HCT116 (cell line): Measurements from ENCODE around the gene CHD2. TPM values are rescaled to one million over a fixed set of nuclear protein-coding genes. Genes with fewer than 3 reads are reported as not detected.

ENCODE experiments used
- ATAC-seq: fragments of 200-7000 bp; cut with Tn5 transposase; 2 replicates; pipeline ENCODE4 v1.9.1; 2020; ENCODE audit warnings: mild to moderate bottlenecking, moderate library complexity
- BruUV-seq: library from RNA; stranded (reverse); fragments of 400-500 nt; replicated peaks from 2 replicates; lab custom pipeline; 2021; lab: Mats Ljungman, UMichigan
- CTCF ChIA-PET: fragments of 300-600 bp; sonication (Branson Sonifier 250); formaldehyde crosslinking; loops from one replicate; lab custom pipeline; 2021; ENCODE audit warnings: antibody characterized with exemption; lab: Charles Lee
- POLR2A ChIA-PET: fragments of 300-600, 350-600 bp; sonication (Branson Sonifier 250); formaldehyde crosslinking; loops from one replicate; lab custom pipeline; 2021; ENCODE audit warnings: antibody characterized with exemption; lab: Charles Lee
- RAD21 ChIA-PET, 2 experiments: fragments of 300-600 bp; sonication (Branson Sonifier 250); formaldehyde crosslinking; loops; one replicate each; lab custom pipeline; 2023; ENCODE audit warnings: low total read pairs in 2 of 2; ENCODE audit not compliant: uncharacterized antibody in 2 of 2, unreplicated experiment in 2 of 2, low non-redundant PET in 1 of 2; lab: Charles Lee
- DNase-seq: peaks from one replicate; pipeline ENCODE4 v3.0.0-alpha.2; 2010; ENCODE audit warnings: low read depth, low spot score
- H2AFZ ChIP-seq: fragments of 200-600 bp; shearing (Covaris generic), sonication (generic); 2 replicates; pipeline ENCODE4 v1.6.1; 2017; ENCODE audit warnings: low read depth, mixed run types, mixed read lengths, antibody characterized with exemption, low read length; ENCODE audit not compliant: poor library complexity, severe bottlenecking
- H3K27ac ChIP-seq: 2 replicates; pipeline ENCODE4 v1.5.1; 2012; ENCODE audit warnings: low read depth, low read length
- H3K27me3 ChIP-seq: fragments of 200-600 bp; sonication (generic); 2 replicates; pipeline ENCODE4 v1.6.1; 2016; ENCODE audit warnings: mixed run types, low read length, mixed read lengths; ENCODE audit not compliant: insufficient read depth
- H3K36me3 ChIP-seq, 2 experiments: fragments of 200-500 bp in 1 of 2; fragments of 200-600 bp in 1 of 2; sonication (Bioruptor generic) in 1 of 2; sonication (generic) in 1 of 2; 2 replicates each; pipeline versions ENCODE4 v1.5.1 to v1.6.1; 2014 to 2016; ENCODE audit warnings: low read length in 2 of 2, inconsistent platforms in 1 of 2, mixed read lengths in 1 of 2, mixed run types in 1 of 2; ENCODE audit not compliant: insufficient read depth in 2 of 2, control insufficient read depth in 1 of 2
- H3K4me1 ChIP-seq, 2 experiments: fragments of 200-600 bp in 1 of 2; sonication (generic) in 1 of 2; 2 replicates each; pipeline versions ENCODE4 v1.5.1 to v1.6.1; 2012 to 2017; ENCODE audit warnings: low read length in 2 of 2, inconsistent platforms in 1 of 2, mild to moderate bottlenecking in 1 of 2, mixed read lengths in 1 of 2, mixed run types in 1 of 2, moderate library complexity in 1 of 2; ENCODE audit not compliant: insufficient read depth in 2 of 2, control insufficient read depth in 1 of 2
- H3K4me2 ChIP-seq: fragments of 200-600 bp; sonication (generic); 2 replicates; pipeline ENCODE4 v1.6.1; 2017; ENCODE audit warnings: mixed run types, low read length, mixed read lengths
- H3K4me3 ChIP-seq, 2 experiments: fragments of 200-600 bp in 1 of 2; sonication (generic) in 1 of 2; replicated peaks in 1 of 2; 2 replicates each; pipeline ENCODE4 v1.5.1; 2011 to 2016; ENCODE audit warnings: low read length in 2 of 2, control low read depth in 1 of 2, low read depth in 1 of 2, mild to moderate bottlenecking in 1 of 2, mixed read lengths in 1 of 2, mixed run types in 1 of 2
- H3K79me2 ChIP-seq: fragments of 200-600 bp; sonication (generic); 2 replicates; pipeline ENCODE4 v1.6.1; 2017; ENCODE audit warnings: mild to moderate bottlenecking, mixed run types, low read length, moderate library complexity, mixed read lengths; ENCODE audit not compliant: insufficient read depth
- H3K9ac ChIP-seq: fragments of 200-600 bp; sonication (generic); 2 replicates; pipeline ENCODE4 v1.6.1; 2016; ENCODE audit warnings: low read length, mixed read lengths
- H3K9me2 ChIP-seq: fragments of 200-600 bp; sonication (generic), shearing (Covaris generic); 2 replicates; pipeline ENCODE4 v1.6.1; 2017; ENCODE audit warnings: mixed run types, mild to moderate bottlenecking, moderate library complexity; ENCODE audit not compliant: insufficient read depth
- H3K9me3 ChIP-seq, 2 experiments: fragments of 200-500 bp in 1 of 2; fragments of 200-600 bp in 1 of 2; sonication (Bioruptor generic) in 1 of 2; sonication (generic) in 1 of 2; 2 replicates each; pipeline ENCODE4 v1.6.1; 2014 to 2017; ENCODE audit warnings: low read length in 2 of 2, mixed read lengths in 2 of 2, inconsistent platforms in 1 of 2, low read depth in 1 of 2, mild to moderate bottlenecking in 1 of 2, mixed run types in 1 of 2, moderate library complexity in 1 of 2; ENCODE audit not compliant: control insufficient read depth in 1 of 2, insufficient read depth in 1 of 2
- H4K20me1 ChIP-seq: fragments of 200-600 bp; sonication (generic), shearing (Covaris generic); 2 replicates; pipeline ENCODE4 v1.6.1; 2017; ENCODE audit warnings: mixed run types, mild to moderate bottlenecking, moderate library complexity; ENCODE audit not compliant: insufficient read depth
- CBX3 ChIP-seq: IDR thresholded peaks from 2 replicates; pipeline ENCODE4 v1.6.1; 2012; ENCODE audit warnings: low read depth
- CEBPB ChIP-seq: IDR thresholded peaks from 2 replicates; pipeline ENCODE4 v1.6.1; 2012; ENCODE audit warnings: low read depth
- ELF1 ChIP-seq: IDR thresholded peaks from 2 replicates; pipeline ENCODE4 v1.6.1; 2012; ENCODE audit warnings: low read depth, borderline replicate concordance
- EZH2 ChIP-seq: fragments of 200-600 bp; sonication (generic); IDR thresholded peaks from 2 replicates; pipeline ENCODE4 v1.6.1; 2017; ENCODE audit warnings: antibody characterized with exemption, mixed run types
- EZH2phosphoT487 ChIP-seq: fragments of 200-600 bp; IDR thresholded peaks from 2 replicates; pipeline ENCODE4 v1.6.1; 2018; ENCODE audit warnings: antibody characterized with exemption, borderline replicate concordance
- JUND ChIP-seq: IDR thresholded peaks from 2 replicates; pipeline ENCODE4 v1.6.1; 2012
- POLR2A ChIP-seq: IDR thresholded peaks from 2 replicates; pipeline ENCODE4 v1.7.0; 2011; ENCODE audit warnings: borderline replicate concordance; ENCODE audit not compliant: insufficient read depth, insufficient read length; ENCODE audit errors: extremely low read depth
- POLR2AphosphoS5 ChIP-seq: IDR thresholded peaks from 2 replicates; pipeline ENCODE4 v1.6.1; 2011; ENCODE audit warnings: mild to moderate bottlenecking, low read depth, low read length, moderate library complexity
- SIN3A ChIP-seq: IDR thresholded peaks from 2 replicates; pipeline ENCODE4 v1.6.1; 2012; ENCODE audit warnings: low read depth
- SP1 ChIP-seq: IDR thresholded peaks from 2 replicates; pipeline ENCODE4 v1.6.1; 2012; ENCODE audit warnings: low read depth
- SRF ChIP-seq: IDR thresholded peaks from 2 replicates; pipeline ENCODE4 v1.6.1; 2012; ENCODE audit warnings: low read depth
- TCF7L2 ChIP-seq: IDR thresholded peaks from 2 replicates; pipeline ENCODE4 v1.7.0; 2011; ENCODE audit warnings: borderline replicate concordance, inconsistent platforms; ENCODE audit not compliant: insufficient read depth, insufficient read length; ENCODE audit errors: extremely low read depth
- YY1 ChIP-seq: IDR thresholded peaks from 2 replicates; pipeline ENCODE4 v1.6.1; 2011; ENCODE audit warnings: low read length, low read depth, moderate library complexity, mild to moderate bottlenecking; ENCODE audit not compliant: insufficient replicate concordance; ENCODE audit errors: extremely low read depth
- ZFX ChIP-seq: fragments of 450-650 bp; IDR thresholded peaks from 2 replicates; pipeline ENCODE4 v1.6.1; 2017
- ZNF274 ChIP-seq: fragments of 200-500 bp; sonication (Bioruptor generic); IDR thresholded peaks from 2 replicates; pipeline ENCODE4 v1.6.1; 2014; ENCODE audit warnings: mild to moderate bottlenecking, low read depth, low read length, inconsistent platforms
- intact Hi-C: fragments of 100-400 bp; cut with micrococcal nuclease; formaldehyde crosslinking; loops from 2 replicates; pipeline ENCODE4 v1.10.0; 2022
- total RNA-seq: library from RNA; stranded (reverse); gene quantifications from one replicate; pipeline ENCODE4 v1.2.1, GENCODE V29; 2021; ENCODE audit not compliant: unreplicated experiment
- TF ChIP-seq, protein P1 (sequence below), 3 experiments: fragments of 200-600 bp in 1 of 3; sonication (generic) in 1 of 3; IDR thresholded peaks in 2 of 3; conservative IDR thresholded peaks in 1 of 3; 2 replicates each; pipeline ENCODE4 v1.5.1; 2012 to 2017; ENCODE audit warnings: low read depth in 2 of 3, low read length in 2 of 3, antibody characterized with exemption in 1 of 3, borderline replicate concordance in 1 of 3, control low read depth in 1 of 3, mild to moderate bottlenecking in 1 of 3, mixed read lengths in 1 of 3, mixed run types in 1 of 3, moderate library complexity in 1 of 3; ENCODE audit not compliant: insufficient read depth in 1 of 3
- TF ChIP-seq, protein P2 (sequence below): IDR thresholded peaks from 2 replicates; pipeline ENCODE4 v1.6.1; 2012
- TF ChIP-seq, protein P3 (sequence below): IDR thresholded peaks from 2 replicates; pipeline ENCODE4 v1.6.1; 2012; ENCODE audit warnings: low read depth
- TF ChIP-seq, protein P4 (sequence below): IDR thresholded peaks from 2 replicates; pipeline ENCODE4 v1.6.1; 2012

Gene CHD2
- total RNA-seq, 1 experiment from 2014 or later, result 116 TPM

DNA sequence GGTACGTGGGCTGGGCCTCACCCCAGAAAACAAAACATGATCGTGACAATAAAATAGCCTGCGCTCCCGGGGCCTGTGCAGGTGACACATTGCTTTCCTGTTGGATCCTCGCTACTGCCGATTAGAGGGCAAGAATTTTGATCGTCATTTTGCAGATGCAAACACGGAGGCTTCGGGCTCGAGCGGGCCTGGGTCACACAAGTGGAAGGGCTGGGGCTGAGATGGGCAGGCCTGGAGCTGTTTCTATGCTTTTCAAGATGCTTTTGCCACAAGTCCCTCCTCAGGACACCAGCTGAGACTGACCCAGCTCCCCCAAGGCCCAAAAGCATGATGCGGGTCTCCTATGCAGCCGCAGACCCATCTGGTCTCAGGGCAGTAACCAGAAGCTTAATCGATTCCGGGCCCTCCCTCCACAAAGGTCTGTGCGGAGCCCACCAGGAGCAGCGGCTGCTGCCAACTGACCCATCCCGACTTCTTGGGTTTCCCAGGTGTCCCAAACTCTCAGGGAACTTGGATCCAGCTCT is 158.8 kb downstream of the CHD2 start:
- ATAC-seq, result no peak
- CTCF ChIA-PET, result no interaction called here
- Histone ChIP-seq H3K9ac (no peak overlapping the region), H3K79me2 (no peaks in the 10 kb centered on the region), H3K27me3 (no peaks in the 10 kb centered on the region), H4K20me1 (no peaks in the 10 kb centered on the region)
- RAD21 ChIA-PET, result no interaction called here
- intact Hi-C loops, result no loop called here
- no peak for TF ChIP-seq TCF7L2
- no peak for TF ChIP-seq SP1
- no peak for TF ChIP-seq YY1
- TF ChIP-seq SRF, result no peak
- no peak for TF ChIP-seq ELF1
- TF ChIP-seq, protein P1, sequence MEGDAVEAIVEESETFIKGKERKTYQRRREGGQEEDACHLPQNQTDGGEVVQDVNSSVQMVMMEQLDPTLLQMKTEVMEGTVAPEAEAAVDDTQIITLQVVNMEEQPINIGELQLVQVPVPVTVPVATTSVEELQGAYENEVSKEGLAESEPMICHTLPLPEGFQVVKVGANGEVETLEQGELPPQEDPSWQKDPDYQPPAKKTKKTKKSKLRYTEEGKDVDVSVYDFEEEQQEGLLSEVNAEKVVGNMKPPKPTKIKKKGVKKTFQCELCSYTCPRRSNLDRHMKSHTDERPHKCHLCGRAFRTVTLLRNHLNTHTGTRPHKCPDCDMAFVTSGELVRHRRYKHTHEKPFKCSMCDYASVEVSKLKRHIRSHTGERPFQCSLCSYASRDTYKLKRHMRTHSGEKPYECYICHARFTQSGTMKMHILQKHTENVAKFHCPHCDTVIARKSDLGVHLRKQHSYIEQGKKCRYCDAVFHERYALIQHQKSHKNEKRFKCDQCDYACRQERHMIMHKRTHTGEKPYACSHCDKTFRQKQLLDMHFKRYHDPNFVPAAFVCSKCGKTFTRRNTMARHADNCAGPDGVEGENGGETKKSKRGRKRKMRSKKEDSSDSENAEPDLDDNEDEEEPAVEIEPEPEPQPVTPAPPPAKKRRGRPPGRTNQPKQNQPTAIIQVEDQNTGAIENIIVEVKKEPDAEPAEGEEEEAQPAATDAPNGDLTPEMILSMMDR (IDR thresholded peaks at IDR 0.05 in 2 of 3, conservative IDR thresholded peaks at IDR 0.05 in 1 of 3; ENCODE audit: borderline replicate concordance in 1 of 3, insufficient read depth in 1 of 3, low read depth in 2 of 3, low read length in 2 of 3), result no peak
- TF ChIP-seq, protein P2, sequence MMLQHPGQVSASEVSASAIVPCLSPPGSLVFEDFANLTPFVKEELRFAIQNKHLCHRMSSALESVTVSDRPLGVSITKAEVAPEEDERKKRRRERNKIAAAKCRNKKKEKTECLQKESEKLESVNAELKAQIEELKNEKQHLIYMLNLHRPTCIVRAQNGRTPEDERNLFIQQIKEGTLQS, result no peak
- no peak for TF ChIP-seq POLR2A
- no peak for TF ChIP-seq EZH2phosphoT487
- TF ChIP-seq CEBPB, result no peak
- TF ChIP-seq, protein P3, sequence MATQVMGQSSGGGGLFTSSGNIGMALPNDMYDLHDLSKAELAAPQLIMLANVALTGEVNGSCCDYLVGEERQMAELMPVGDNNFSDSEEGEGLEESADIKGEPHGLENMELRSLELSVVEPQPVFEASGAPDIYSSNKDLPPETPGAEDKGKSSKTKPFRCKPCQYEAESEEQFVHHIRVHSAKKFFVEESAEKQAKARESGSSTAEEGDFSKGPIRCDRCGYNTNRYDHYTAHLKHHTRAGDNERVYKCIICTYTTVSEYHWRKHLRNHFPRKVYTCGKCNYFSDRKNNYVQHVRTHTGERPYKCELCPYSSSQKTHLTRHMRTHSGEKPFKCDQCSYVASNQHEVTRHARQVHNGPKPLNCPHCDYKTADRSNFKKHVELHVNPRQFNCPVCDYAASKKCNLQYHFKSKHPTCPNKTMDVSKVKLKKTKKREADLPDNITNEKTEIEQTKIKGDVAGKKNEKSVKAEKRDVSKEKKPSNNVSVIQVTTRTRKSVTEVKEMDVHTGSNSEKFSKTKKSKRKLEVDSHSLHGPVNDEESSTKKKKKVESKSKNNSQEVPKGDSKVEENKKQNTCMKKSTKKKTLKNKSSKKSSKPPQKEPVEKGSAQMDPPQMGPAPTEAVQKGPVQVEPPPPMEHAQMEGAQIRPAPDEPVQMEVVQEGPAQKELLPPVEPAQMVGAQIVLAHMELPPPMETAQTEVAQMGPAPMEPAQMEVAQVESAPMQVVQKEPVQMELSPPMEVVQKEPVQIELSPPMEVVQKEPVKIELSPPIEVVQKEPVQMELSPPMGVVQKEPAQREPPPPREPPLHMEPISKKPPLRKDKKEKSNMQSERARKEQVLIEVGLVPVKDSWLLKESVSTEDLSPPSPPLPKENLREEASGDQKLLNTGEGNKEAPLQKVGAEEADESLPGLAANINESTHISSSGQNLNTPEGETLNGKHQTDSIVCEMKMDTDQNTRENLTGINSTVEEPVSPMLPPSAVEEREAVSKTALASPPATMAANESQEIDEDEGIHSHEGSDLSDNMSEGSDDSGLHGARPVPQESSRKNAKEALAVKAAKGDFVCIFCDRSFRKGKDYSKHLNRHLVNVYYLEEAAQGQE, result no peak
- no peak for TF ChIP-seq POLR2AphosphoS5
- TF ChIP-seq CBX3, result no peak
- TF ChIP-seq JUND, result no peak
- no peak for TF ChIP-seq ZFX
- TF ChIP-seq SIN3A, result no peak
- TF ChIP-seq ZNF274, result no peak
- TF ChIP-seq EZH2, result no peak
- TF ChIP-seq, protein P4, sequence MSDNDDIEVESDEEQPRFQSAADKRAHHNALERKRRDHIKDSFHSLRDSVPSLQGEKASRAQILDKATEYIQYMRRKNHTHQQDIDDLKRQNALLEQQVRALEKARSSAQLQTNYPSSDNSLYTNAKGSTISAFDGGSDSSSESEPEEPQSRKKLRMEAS, result no peak
- TF ChIP-seq, all 23 proteins: peak for 0
- BruUV-seq, result no TSS peak
- Histone ChIP-seq H2AFZ (no peak overlapping the region), H3K4me3 (no peak overlapping the region), H3K4me1 (peaks cover 9 to 16% of the 10 kb centered on the region in 2 experiments), H3K36me3 (no peaks in the 10 kb centered on the region), H3K27ac (no peak overlapping the region), H3K9me2 (no peaks in the 10 kb centered on the region), H3K4me2 (no peak overlapping the region), H3K9me3 (no peaks in the 10 kb centered on the region)
- DNase-seq, result no peak
- POLR2A ChIA-PET, result no interaction called here
